Hepatocyte (in vitro differentiated cells): ENCODE results near the gene DSN1.

Experiments used
- CTCF ChIP-seq: fragments of 200-600 bp; sonication (generic); IDR thresholded peaks from 2 replicates; pipeline ENCODE4 v1.5.1; 2016; ENCODE audit warnings: antibody characterized with exemption, mild to moderate bottlenecking; ENCODE audit not compliant: poor library complexity
- EZH2 ChIP-seq: fragments of 200-600 bp; sonication (generic); IDR thresholded peaks from 2 replicates; pipeline ENCODE4 v1.6.1; 2016; ENCODE audit warnings: antibody characterized with exemption, mild to moderate bottlenecking, borderline replicate concordance
- EZH2phosphoT487 ChIP-seq: fragments of 200-600 bp; sonication (generic); IDR thresholded peaks from one replicate; pipeline ENCODE4 v1.6.1; 2018; ENCODE audit warnings: antibody characterized with exemption, mild to moderate bottlenecking, low read depth, moderate library complexity; ENCODE audit not compliant: unreplicated experiment, severe bottlenecking

- TF ChIP-seq EZH2phosphoT487 (no peak), CTCF (no peak), EZH2 (no peak)
Observed at GRCh38 chr20:36777576-36777975, 4.0 kb upstream of the DSN1 start.
